K562 (cell line): ENCODE results near the gene PCYT1A. TPM values are rescaled to one million over a fixed set of nuclear protein-coding genes. Genes with fewer than 3 reads are reported as not detected.

ENCODE experiments used
- ATAC-seq: fragments of 200-7000 bp; cut with Tn5 transposase; 3 replicates; pipeline ENCODE4 v1.9.1; 2020; ENCODE audit warnings: moderate library complexity
- BruUV-seq: library from RNA; stranded (reverse); fragments of 400-500 nt; replicated peaks from 2 replicates; lab custom pipeline; 2021; lab: Mats Ljungman, UMichigan
- CTCF ChIA-PET: fragments of 300-600 bp; formaldehyde crosslinking; extraction: SDS; loops from one replicate; lab custom pipeline; 2021; ENCODE audit warnings: low intra/inter-chr PET ratio; lab: Yijun Ruan, JAX
- POLR2A ChIA-PET: fragments of 300-600, 350-650 bp; sonication (Branson Sonifier 250); formaldehyde crosslinking; extraction: SDS; loops from one replicate; lab custom pipeline; 2021; ENCODE audit warnings: antibody characterized with exemption, inconsistent platforms; lab: Yijun Ruan, JAX
- DNase-seq, 4 experiments: peaks; one replicate each; pipeline versions ENCODE4 v3.0.0 to v3.0.0-alpha.2; 2011 to 2018; ENCODE audit warnings: low spot score in 3 of 4, mixed read lengths in 3 of 4; ENCODE audit errors: extremely low read depth in 1 of 4
- FAIRE-seq: peaks from 2 replicates; lab custom pipeline; 2011; peaks lifted over from hg19 to GRCh38; lab: Jason Lieb, UNC
- H2AFZ ChIP-seq: 2 replicates; pipeline ENCODE4 v1.6.0; 2011; ENCODE audit warnings: low read depth, low read length, control low read depth, inconsistent platforms
- H3K27ac ChIP-seq: fragments of 200-600 bp; 3 replicates; pipeline ENCODE4 v1.8.0; 2011; ENCODE audit warnings: low read depth, mild to moderate bottlenecking, control low read depth, inconsistent platforms, low read length, moderate library complexity, mixed read lengths; ENCODE audit errors: extremely low read depth
- H3K27me3 ChIP-seq, 2 experiments: fragments of 300-600 bp in 1 of 2; 2 replicates in 1 of 2; 3 replicates in 1 of 2; pipeline versions ENCODE4 v1.6.0 to v1.8.0; 2011; ENCODE audit warnings: inconsistent platforms in 2 of 2, low read length in 2 of 2, mild to moderate bottlenecking in 1 of 2, mixed read lengths in 1 of 2, moderate library complexity in 1 of 2; ENCODE audit not compliant: control insufficient read depth in 2 of 2, insufficient read depth in 2 of 2
- H3K36me3 ChIP-seq: fragments of 300-600 bp; 3 replicates; pipeline ENCODE4 v1.8.0; 2011; ENCODE audit warnings: mild to moderate bottlenecking, low read length, inconsistent platforms; ENCODE audit not compliant: control insufficient read depth, insufficient read depth
- H3K4me1 ChIP-seq, 2 experiments: fragments of 200-600 bp in 1 of 2; replicated peaks in 1 of 2; 2 replicates in 1 of 2; 3 replicates in 1 of 2; pipeline versions ENCODE4 v1.5.1 to v1.8.0; 2011; ENCODE audit warnings: inconsistent platforms in 2 of 2, low read length in 2 of 2, mild to moderate bottlenecking in 1 of 2, mixed read lengths in 1 of 2, moderate library complexity in 1 of 2; ENCODE audit not compliant: control insufficient read depth in 2 of 2, insufficient read depth in 2 of 2
- H3K4me2 ChIP-seq: 2 replicates; pipeline ENCODE4 v1.6.1; 2011; ENCODE audit warnings: low read length, control low read depth, inconsistent platforms, mixed read lengths; ENCODE audit not compliant: insufficient read depth
- H3K4me3 ChIP-seq: fragments of 200-600 bp; sonication (generic), shearing (Covaris generic); 2 replicates; pipeline ENCODE4 v1.5.1; 2016; ENCODE audit warnings: control low read depth, inconsistent platforms
- H3K79me2 ChIP-seq: fragments of 200-600 bp; 3 replicates; pipeline ENCODE4 v1.8.0; 2011; ENCODE audit warnings: low read length, inconsistent platforms; ENCODE audit not compliant: control insufficient read depth, insufficient read depth
- H3K9ac ChIP-seq, 2 experiments: 2 replicates each; pipeline versions ENCODE4 v1.6.0 to v1.6.1; 2011; ENCODE audit warnings: low read depth in 2 of 2, low read length in 2 of 2, control low read depth in 1 of 2, inconsistent platforms in 1 of 2, mild to moderate bottlenecking in 1 of 2, mixed read lengths in 1 of 2; ENCODE audit not compliant: insufficient read depth in 1 of 2
- H3K9me1 ChIP-seq: one replicate; pipeline ENCODE4 v1.6.0; 2011; ENCODE audit warnings: inconsistent platforms, mild to moderate bottlenecking, low read length, moderate library complexity; ENCODE audit not compliant: control insufficient read depth, insufficient read depth
- H3K9me3 ChIP-seq: replicated peaks from 2 replicates; pipeline ENCODE4 v1.5.1; 2011; ENCODE audit warnings: low read depth, low read length, inconsistent platforms; ENCODE audit not compliant: control insufficient read depth, insufficient read depth
- H4K20me1 ChIP-seq: replicated peaks from 2 replicates; pipeline ENCODE4 v1.6.1; 2011; ENCODE audit warnings: low read length, inconsistent platforms, mixed read lengths; ENCODE audit not compliant: control insufficient read depth, insufficient read depth
- FOXP1 ChIP-seq: sonication (generic); formaldehyde crosslinking; IDR thresholded peaks from 2 replicates; pipeline ENCODE4 v1.8.0; 2022; ENCODE audit warnings: mild to moderate bottlenecking, missing genetic modification reagents
- NBN ChIP-seq: fragments of 450-650 bp; IDR thresholded peaks from 2 replicates; pipeline ENCODE4 v1.6.1; 2016; ENCODE audit warnings: low read depth, mild to moderate bottlenecking
- NR2F6 ChIP-seq: fragments of 450-650 bp; formaldehyde crosslinking; IDR thresholded peaks from 2 replicates; pipeline ENCODE4 v1.4.0; 2020; ENCODE audit warnings: mild to moderate bottlenecking
- PPARD ChIP-seq: fragments of 250-450 bp; sonication (Bioruptor Pico); IDR thresholded peaks from 2 replicates; pipeline ENCODE4 v1.8.0; 2022; ENCODE audit warnings: inconsistent platforms, mild to moderate bottlenecking, moderate library complexity
- ZNF184 ChIP-seq: sonication (generic); formaldehyde crosslinking; IDR thresholded peaks from 2 replicates; pipeline ENCODE4 v1.5.0; 2020; ENCODE audit warnings: missing genetic modification reagents
- ZNF197 ChIP-seq: fragments of 200-800 bp; sonication (Bioruptor generic); IDR thresholded peaks from 2 replicates; pipeline ENCODE4 v1.6.1; 2016; ENCODE audit warnings: low read depth, missing genetic modification characterization, missing compliant biosample characterization
- WGBS: fragments of 100-300 bp; shearing (Covaris generic); methylation state at CpG from one replicate; pipeline ENCODE4 v1.1.6; 2016; ENCODE audit warnings: low coverage, mixed read lengths; ENCODE audit not compliant: insufficient coverage; ENCODE audit errors: missing lambda C conversion rate; 5-methylcytosine and 5-hydroxymethylcytosine counted together
- in situ Hi-C: fragments of 300-500 bp; cut with MboI; formaldehyde crosslinking; loops from 4 replicates; pipeline ENCODE4 v1.15.0; 2018; ENCODE audit warnings: inconsistent platforms, mixed read lengths
- intact Hi-C: fragments of 100-400 bp; cut with micrococcal nuclease; formaldehyde crosslinking; loops from 2 replicates; pipeline ENCODE4 v1.14.2; 2022
- polyA plus RNA-seq, 8 experiments: library from polyadenylated mRNA; depleted of rRNA in 4 of 8; stranded (reverse) in 5 of 8; unstranded in 3 of 8; fragments of >200 nt; fragmentation: Nextera tagmentation in 2 of 8; fragmentation: Illumina TruSeq in 1 of 8; extraction: Ambion mirVana in 2 of 8; extraction: Trizol in 1 of 8; gene quantifications; 2 replicates each; pipeline versions ENCODE4 v1.2.1 to v1.2.3, GENCODE V29; 2011 to 2014; ENCODE audit warnings: inconsistent platforms in 1 of 8, missing spikeins in 1 of 8
- total RNA-seq, 7 experiments: library from RNA; depleted of rRNA in 6 of 7; stranded (reverse); fragments of >200 nt in 6 of 7; fragmentation: Illumina TruSeq in 2 of 7; extraction: Trizol in 2 of 7; gene quantifications; 2 replicates each; pipeline versions ENCODE4 v1.2.1 to v1.2.3, GENCODE V29; 2011 to 2021; ENCODE audit warnings: low replicate concordance in 1 of 7
- TF ChIP-seq, protein P1 (sequence below): fragments of 450-650 bp; IDR thresholded peaks from 2 replicates; pipeline ENCODE4 v1.6.1; 2016; ENCODE audit warnings: low read depth
- TF ChIP-seq, protein P2 (sequence below): fragments of 250-450 bp; sonication (Bioruptor Pico); IDR thresholded peaks from 2 replicates; pipeline ENCODE4 v1.8.0; 2022; ENCODE audit warnings: inconsistent platforms, mild to moderate bottlenecking, moderate library complexity, borderline replicate concordance
- TF ChIP-seq, protein P3 (sequence below): fragments of 450-650 bp; IDR thresholded peaks from 2 replicates; pipeline ENCODE4 v1.6.1; 2018; ENCODE audit not compliant: partially characterized antibody

The PCYT1A gene
- total and polyA plus RNA-seq, 9 of the 15 experiments (the other 6 are each of a cell fraction or from before 2014, with no cell fraction given) = 13.4 to 62.8 (median 49.4) TPM

DNA sequence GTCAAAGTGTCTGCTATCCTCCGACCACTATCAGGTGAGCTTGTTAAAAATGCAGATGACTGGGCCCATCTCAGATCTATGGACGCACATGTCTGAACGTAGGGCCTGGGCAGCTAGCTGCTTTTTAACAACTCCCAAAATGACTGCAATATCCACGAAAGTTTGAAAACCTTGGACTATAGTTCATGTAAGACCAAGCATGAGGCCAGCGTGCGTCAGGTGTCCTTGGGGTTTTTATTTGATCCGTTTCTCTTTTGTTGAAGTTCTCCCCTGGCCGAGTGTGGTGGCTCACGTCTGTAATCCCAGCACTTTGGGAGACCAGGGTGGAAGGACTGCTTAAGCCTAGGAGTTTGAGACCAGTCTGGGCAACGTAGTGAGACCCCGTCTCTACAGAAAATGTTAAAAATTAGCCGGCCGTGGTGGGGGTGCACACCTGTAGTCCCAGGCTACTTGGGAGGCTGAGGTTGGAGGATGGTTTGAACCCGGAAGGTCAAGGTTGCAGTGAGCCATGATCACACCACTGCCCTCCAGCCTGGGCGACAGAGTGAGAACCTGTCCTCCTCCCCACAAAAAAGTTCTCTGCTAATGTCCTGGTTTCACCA, 61.7 kb downstream of the PCYT1A start:
- no peak for ATAC-seq
- no peak for FAIRE-seq
- Histone ChIP-seq H3K36me3 (no peaks in the 10 kb centered on the region), H3K9ac (no peak overlapping the region), H3K9me1 (no peaks in the 10 kb centered on the region), H3K27ac (no peak overlapping the region), H3K4me2 (no peak overlapping the region), H2AFZ (no peak overlapping the region), H3K79me2 (no peaks in the 10 kb centered on the region), H3K4me1 (peaks cover 10 to 17% of the 10 kb centered on the region in 2 experiments; a peak in 4 of 5 replicates), H3K4me3 (no peak overlapping the region), H3K9me3 (no peaks in the 10 kb centered on the region), H4K20me1 (no peaks in the 10 kb centered on the region), H3K27me3 (no peaks in the 10 kb centered on the region)
- in situ Hi-C loops = no loop called here
- intact Hi-C loops = no loop called here
- CTCF ChIA-PET = no interaction called here
- no peak for DNase-seq
- WGBS = 78% methylated on average over 15 of the region's 15 CpGs
- POLR2A ChIA-PET = interaction anchor here (0.5 to 1.0 kb wide), 4 partner anchors 9 to 147 kb away, joined by 3 to 4 read pairs (median 4); no protein-coding TSS in a partner anchor
- no TSS peak for BruUV-seq
- TF ChIP-seq ZNF197 (CRISPR knock-in tag) = no peak
- TF ChIP-seq, protein P1, sequence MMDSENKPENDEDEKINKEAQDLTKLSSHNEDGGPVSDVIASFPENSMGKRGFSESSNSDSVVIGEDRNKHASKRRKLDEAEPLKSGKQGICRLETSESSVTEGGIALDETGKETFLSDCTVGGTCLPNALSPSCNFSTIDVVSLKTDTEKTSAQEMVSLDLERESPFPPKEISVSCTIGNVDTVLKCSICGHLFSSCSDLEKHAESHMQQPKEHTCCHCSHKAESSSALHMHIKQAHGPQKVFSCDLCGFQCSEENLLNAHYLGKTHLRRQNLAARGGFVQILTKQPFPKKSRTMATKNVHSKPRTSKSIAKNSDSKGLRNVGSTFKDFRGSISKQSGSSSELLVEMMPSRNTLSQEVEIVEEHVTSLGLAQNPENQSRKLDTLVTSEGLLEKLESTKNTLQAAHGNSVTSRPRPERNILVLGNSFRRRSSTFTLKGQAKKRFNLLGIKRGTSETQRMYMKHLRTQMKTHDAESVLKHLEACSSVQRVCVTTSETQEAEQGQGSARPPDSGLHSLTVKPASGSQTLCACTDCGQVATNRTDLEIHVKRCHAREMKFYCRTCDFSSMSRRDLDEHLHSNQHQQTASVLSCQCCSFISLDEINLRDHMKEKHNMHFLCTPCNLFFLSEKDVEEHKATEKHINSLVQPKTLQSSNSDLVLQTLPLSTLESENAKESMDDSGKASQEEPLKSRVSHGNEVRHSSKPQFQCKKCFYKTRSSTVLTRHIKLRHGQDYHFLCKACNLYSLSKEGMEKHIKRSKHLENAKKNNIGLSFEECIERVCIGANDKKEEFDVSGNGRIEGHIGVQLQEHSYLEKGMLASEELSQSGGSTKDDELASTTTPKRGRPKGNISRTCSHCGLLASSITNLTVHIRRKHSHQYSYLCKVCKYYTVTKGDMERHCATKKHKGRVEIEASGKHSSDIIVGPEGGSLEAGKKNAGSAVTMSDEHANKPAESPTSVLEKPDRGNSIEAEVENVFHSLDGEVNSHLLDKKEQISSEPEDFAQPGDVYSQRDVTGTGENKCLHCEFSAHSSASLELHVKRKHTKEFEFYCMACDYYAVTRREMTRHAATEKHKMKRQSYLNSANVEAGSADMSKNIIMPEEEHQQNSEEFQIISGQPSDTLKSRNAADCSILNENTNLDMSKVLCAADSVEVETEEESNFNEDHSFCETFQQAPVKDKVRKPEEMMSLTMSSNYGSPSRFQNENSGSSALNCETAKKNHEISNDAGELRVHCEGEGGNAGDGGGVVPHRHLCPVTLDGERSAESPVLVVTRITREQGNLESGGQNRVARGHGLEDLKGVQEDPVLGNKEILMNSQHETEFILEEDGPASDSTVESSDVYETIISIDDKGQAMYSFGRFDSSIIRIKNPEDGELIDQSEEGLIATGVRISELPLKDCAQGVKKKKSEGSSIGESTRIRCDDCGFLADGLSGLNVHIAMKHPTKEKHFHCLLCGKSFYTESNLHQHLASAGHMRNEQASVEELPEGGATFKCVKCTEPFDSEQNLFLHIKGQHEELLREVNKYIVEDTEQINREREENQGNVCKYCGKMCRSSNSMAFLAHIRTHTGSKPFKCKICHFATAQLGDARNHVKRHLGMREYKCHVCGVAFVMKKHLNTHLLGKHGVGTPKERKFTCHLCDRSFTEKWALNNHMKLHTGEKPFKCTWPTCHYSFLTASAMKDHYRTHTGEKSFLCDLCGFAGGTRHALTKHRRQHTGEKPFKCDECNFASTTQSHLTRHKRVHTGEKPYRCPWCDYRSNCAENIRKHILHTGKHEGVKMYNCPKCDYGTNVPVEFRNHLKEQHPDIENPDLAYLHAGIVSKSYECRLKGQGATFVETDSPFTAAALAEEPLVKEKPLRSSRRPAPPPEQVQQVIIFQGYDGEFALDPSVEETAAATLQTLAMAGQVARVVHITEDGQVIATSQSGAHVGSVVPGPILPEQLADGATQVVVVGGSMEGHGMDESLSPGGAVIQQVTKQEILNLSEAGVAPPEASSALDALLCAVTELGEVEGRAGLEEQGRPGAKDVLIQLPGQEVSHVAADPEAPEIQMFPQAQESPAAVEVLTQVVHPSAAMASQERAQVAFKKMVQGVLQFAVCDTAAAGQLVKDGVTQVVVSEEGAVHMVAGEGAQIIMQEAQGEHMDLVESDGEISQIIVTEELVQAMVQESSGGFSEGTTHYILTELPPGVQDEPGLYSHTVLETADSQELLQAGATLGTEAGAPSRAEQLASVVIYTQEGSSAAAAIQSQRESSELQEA = no peak
- no peak for TF ChIP-seq NR2F6 (CRISPR knock-in tag)
- TF ChIP-seq ZNF184 (CRISPR knock-in tag) = no peak
- TF ChIP-seq FOXP1 (CRISPR knock-in tag) = no peak
- no peak for TF ChIP-seq PPARD (CRISPR knock-in tag)
- TF ChIP-seq, protein P2, sequence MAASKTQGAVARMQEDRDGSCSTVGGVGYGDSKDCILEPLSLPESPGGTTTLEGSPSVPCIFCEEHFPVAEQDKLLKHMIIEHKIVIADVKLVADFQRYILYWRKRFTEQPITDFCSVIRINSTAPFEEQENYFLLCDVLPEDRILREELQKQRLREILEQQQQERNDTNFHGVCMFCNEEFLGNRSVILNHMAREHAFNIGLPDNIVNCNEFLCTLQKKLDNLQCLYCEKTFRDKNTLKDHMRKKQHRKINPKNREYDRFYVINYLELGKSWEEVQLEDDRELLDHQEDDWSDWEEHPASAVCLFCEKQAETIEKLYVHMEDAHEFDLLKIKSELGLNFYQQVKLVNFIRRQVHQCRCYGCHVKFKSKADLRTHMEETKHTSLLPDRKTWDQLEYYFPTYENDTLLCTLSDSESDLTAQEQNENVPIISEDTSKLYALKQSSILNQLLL (CRISPR knock-in tag) = no peak
- TF ChIP-seq, protein P3, sequence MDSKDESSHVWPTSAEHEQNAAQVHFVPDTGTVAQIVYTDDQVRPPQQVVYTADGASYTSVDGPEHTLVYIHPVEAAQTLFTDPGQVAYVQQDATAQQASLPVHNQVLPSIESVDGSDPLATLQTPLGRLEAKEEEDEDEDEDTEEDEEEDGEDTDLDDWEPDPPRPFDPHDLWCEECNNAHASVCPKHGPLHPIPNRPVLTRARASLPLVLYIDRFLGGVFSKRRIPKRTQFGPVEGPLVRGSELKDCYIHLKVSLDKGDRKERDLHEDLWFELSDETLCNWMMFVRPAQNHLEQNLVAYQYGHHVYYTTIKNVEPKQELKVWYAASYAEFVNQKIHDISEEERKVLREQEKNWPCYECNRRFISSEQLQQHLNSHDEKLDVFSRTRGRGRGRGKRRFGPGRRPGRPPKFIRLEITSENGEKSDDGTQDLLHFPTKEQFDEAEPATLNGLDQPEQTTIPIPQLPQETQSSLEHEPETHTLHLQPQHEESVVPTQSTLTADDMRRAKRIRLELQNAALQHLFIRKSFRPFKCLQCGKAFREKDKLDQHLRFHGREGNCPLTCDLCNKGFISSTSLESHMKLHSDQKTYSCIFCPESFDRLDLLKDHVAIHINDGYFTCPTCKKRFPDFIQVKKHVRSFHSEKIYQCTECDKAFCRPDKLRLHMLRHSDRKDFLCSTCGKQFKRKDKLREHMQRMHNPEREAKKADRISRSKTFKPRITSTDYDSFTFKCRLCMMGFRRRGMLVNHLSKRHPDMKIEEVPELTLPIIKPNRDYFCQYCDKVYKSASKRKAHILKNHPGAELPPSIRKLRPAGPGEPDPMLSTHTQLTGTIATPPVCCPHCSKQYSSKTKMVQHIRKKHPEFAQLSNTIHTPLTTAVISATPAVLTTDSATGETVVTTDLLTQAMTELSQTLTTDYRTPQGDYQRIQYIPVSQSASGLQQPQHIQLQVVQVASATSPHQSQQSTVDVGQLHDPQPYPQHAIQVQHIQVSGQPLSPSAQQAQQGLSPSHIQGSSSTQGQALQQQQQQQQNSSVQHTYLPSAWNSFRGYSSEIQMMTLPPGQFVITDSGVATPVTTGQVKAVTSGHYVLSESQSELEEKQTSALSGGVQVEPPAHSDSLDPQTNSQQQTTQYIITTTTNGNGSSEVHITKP = no peak
- TF ChIP-seq NBN = no peak
